OCI-M1 (cell line): Measurements from ENCODE around the gene UQCR11.
A peak's percentile ranks its signal among the peaks of the same experiment; 100 is the strongest.
"Not testable (repeated sequence)": the region's sequence is repeated elsewhere in the genome, so short reads cannot be mapped to it uniquely, and the experiment has no call there.

Experiments
- DNase-seq: peaks from one replicate; lab custom pipeline; 2025; lab: John Stamatoyannopoulos, UW

UQCR11 gene

DNA sequence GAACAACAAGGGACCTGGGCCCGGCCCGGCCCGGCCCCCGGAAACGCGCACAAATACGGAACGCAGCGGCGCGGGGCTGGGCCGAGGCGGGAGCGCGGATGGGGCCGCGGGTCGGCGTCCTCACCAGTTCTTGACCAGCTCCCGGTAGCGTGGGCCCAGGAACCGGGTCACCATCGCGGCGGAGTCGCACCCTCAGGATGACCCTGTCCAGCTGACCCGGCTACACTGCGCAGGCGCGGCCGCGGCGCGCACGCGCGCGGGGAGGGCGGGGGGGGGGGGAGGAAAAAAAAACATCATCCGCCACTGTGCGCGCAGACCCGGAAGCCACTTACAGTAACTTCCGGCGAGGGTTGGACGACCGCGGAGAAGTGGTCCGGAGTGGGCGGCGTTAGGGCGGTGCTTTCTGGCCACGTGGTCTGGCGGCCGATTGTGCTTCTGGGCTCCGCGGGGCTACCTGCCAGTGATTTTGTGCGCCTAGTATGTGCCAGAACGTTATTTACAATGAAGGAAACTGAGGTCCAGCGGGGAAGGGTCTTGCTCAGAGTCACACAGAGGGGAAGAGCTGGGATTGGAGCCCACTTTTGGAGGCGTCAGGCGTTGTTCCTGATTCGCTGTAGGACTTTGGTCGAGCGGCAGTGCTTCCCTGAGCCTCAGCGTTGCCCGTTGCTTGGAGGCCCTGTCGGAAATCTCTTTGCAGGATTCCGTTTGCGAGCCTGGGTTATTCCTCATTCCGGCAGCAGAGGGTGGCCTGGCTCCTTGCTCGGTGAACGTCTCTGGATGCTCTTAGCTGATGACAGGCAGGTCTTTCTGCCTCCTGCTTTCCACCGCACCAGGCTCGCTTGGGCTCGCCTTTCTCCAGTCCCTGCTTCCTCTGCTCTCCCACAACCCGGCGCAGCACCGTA, at the start of gene UQCR11:
Gene UQCR11, minus strand, starts transcription at position 227 of the 902 bp plus-strand sequence. Its CDS starts 53 bp downstream, at position 174.
- peak; percentile 94 for DNase-seq

DNA sequence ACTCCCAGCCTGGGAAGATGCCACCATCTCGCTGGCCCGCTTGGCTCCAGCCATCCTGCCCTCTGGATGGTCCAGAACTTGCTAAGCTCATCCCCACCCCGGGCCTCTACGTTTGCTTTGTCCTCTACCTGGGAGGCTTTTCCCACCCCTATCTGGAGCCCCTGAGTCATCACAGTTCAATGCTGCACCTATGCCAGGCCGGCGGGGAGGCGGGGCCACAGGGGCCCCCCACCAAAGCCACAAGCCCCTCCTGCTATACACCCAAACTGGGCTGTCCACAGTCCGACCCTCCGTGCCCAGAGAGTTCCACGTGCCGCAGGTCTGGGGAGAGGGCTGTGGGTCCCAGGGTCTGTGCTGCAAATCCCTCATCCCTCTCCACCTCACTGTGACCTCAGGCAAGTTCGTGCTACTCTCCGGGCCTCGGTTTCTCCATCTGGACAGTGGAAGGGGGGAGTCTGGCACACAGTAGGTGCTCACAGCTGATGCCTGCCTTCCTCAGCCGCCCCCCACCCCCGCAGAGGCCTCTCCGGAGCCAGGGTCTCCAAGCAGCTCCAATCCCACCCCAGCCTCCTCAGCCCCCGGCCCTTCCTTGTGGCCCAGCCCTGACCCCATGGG, 49.0 kb upstream of the UQCR11 start:
- no peak for DNase-seq

DNA sequence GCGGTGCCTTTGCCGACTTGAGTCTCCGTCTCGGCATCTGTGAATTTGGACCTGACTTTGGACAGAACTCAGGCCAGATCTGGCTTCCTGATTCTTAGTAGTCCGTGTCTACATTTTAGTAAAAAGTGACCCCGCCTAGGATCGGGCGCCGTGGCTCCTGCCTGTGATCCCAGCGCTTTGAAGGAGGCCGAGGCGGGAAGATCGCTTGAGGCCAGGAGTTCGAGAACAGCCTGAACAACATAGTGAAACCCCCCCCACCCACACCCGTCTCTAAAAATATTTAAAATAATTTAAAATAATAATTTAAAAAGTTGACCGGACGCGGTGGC, 48.0 kb upstream of the UQCR11 start:
- no peak for DNase-seq

DNA sequence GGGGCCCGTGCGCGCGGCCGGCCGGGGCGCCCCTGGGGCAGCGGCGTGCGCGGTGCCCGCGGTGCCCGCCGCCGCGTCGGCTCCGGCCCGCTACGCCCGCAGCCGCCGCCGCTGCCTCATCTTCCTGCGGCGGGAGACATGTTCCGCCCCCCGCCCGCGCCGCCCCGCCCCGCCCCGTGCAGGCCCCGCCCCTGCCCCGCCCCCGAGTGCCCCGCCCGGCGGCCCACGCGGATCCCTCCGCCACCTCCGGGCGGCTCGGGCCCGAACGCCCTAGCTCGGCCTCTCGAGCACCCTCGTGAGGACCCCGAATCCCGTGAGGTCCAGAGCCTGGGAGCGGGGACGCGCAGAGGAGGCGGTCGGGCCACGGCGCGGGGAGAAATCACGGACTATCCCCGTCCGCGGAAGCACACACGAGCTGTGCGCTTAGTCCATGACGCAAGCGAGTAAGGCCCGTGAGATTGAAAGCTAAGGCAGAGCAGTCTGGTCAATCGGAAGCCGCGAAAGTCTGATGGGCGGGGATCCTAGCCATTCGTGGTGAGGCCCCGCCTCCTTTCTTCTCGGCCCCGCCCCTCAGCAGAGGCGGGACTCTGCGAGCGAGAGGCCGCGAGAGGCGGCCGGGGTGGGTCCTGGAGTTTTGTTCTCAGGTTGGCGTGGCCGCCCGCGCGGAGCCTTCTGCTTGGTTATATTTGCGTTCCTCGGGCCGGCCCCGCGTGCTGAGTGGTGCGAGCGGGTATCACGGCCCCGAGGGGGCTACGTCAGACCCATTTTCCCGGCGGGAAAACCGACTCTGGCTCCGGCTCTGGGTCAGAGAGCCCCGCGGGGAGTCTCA, 47.4 kb upstream of the UQCR11 start, which contains the start of gene TCF3:
Gene TCF3, minus strand, starts transcription at position 145 of the 829 bp plus-strand sequence. CDS start 2,367 bp downstream, outside the sequence.
- DNase-seq, result peak; percentile 97

DNA sequence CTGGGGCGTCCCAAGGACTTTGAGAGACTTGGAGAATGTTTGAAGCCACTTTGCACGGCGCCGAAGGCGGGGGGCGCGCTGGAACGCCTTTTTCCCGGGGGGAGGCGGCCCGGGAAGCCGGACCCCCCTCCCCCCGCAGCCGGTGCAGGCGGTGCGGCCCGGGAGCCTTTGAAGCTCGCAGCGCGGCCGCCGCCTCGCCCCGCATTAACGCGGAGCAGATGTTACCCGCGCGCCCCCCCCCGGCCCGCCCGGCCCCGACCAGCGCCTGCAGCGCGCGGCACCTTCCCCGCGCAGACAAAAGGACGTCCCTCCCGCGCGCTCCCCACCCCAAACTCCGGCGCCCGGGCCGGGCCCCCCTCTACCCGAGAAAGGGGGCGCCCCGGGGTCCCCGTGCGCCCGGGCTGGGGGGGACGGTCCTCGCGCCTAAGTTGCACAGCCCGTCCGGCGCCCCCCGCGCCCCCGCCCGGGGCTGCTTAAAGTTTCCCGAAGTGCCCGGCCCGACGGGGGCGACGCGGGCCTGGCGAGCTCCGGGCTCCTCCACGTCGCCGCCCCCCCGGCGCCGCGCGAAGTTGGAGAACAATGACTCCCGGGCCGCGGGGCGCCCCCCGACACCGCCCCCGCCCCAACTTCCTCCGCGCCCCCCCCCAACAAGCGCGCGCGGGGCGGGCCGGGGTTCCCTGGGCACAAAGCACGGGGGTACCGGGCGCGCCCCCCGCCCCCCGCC, 46.5 kb upstream of the UQCR11 start:
- peak; percentile 52 for DNase-seq

DNA sequence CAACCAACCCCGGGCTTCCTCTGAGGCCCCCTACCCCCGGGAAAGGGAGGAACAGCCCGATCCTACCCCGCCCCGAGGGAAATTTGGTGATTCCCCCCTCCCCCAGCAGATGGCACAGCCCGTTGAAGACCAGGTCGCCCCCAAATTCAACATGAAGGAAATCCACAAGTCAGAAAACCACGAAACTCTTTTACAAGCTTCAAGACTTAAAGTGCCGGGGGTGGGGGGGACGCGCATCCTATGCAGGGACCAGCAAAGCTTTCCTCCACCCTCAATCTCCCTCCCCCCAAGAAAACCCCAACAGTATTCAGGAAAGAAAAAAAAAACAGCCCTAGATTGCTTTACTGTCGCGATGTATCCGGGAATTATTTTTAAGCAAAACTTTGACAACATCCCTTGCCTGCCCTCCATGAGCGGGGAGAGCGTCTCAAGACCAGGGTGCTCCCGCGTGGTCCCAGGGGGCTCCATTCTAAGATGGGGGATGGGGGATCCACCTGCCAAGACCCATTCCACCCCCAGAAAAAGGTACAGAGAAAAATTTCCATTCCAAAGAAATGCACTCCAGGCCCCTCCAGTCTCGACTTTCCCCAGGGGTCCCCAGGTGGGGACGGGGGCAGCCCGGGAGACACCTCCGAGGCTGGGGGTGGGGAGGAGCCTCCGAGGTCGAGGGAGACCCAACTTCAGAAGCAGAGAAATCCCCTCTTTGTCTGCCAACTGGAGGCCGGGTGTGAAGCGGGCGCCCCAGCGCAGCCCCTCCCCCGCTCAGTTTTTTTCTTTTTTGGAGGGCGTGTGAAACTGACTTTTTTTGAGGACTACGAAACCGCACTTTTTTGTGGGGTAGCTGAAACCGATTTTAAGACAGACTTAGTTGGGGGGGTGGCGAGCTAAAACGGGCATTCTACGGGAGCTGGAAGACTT, 45.6 kb upstream of the UQCR11 start:
- peak; percentile 52 for DNase-seq

DNA sequence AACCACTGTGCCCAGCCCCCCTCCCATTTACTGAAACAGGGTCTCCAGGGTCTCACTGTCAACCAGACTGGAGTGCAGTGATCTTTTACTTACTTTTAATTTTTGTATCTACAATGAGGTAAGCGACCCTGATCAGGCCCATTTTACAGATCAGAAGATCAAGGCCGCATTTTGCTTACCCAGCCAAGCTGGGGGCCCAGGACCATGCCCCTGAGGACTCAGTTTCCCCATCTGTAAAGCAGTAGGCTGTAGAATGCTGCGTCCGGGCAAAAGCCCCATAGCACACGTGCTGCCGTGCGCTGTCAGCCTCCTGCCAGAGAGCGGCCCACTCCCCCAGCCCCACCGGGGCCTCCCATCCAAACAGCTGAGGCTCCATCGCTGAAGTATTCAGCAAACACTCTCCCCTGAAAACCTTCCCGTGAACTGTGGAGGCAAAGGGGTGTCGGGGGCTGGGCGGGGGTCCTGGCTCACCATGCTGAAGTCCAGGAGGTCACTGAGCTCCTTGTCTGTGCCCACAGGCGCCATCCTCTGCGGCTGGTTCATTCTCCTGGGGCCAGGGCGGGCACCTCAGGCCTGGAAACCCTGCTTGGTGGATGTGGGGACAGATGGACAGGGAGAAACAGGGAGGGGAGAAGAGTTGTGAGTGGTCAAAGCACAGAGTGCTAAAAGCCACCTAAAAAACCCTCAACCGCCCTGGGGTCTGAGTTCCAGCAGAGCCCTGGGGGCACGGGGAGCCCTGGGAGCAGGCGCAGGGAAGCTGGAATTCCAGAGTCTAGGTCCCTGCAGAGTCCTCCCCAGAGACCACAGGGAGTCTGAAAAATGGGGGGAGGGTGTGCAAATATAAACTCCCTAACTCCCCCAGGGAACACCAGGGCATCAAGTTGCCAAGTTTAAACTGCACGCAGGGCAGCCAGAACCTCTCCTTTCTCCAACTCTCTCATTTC, 44.7 kb upstream of the UQCR11 start:
- DNase-seq, result no peak

DNA sequence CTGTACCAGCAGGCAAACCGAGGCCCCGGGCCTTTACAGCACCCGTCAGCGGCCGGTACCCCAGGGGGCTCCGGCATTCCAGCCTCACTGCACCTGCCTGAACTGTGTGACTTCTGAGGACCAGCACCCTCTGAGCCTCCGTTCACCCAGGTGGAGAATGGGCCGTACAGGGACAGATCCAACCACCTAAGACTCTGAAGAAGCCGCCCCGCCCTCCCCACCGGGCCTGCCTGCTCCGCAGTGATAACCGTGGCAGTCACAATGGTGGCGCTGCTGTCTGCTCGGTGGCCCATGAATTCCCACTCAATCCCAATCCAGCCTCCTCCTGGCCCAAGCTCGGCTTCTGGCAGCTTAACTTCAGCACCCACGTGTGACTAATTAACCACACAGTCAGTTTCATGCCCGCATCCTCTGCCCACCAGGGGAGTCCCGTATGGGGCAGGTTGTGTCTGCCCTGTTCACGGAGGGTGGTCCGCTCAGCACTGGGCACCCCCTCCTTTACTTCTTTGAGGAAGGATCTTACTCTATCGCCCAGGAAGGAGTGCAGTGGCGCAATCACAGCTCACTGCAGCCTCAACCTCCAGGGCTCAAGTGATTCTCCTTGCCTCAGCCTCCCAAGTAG, 43.8 kb upstream of the UQCR11 start:
- DNase-seq, result no peak

DNA sequence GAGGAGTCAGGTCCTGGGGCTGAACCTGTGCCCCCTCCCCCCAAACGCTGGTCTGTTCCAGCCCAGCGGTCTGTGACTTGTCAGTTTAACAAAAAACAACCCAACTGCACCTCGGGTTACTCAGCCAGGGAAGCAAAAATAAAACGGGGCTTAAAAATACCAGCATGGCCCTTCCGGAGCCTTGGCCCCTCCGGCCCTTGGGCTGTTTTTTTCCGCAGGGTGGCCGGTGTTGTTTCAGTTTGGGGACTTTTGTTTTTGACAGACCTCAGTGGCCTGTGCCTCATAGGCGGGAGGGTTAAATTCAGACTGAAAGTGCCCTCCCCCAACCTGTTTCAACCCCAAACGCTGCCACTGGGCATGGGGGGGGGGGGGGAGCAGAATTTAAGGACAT, 43.2 kb upstream of the UQCR11 start:
- DNase-seq, result no peak

DNA sequence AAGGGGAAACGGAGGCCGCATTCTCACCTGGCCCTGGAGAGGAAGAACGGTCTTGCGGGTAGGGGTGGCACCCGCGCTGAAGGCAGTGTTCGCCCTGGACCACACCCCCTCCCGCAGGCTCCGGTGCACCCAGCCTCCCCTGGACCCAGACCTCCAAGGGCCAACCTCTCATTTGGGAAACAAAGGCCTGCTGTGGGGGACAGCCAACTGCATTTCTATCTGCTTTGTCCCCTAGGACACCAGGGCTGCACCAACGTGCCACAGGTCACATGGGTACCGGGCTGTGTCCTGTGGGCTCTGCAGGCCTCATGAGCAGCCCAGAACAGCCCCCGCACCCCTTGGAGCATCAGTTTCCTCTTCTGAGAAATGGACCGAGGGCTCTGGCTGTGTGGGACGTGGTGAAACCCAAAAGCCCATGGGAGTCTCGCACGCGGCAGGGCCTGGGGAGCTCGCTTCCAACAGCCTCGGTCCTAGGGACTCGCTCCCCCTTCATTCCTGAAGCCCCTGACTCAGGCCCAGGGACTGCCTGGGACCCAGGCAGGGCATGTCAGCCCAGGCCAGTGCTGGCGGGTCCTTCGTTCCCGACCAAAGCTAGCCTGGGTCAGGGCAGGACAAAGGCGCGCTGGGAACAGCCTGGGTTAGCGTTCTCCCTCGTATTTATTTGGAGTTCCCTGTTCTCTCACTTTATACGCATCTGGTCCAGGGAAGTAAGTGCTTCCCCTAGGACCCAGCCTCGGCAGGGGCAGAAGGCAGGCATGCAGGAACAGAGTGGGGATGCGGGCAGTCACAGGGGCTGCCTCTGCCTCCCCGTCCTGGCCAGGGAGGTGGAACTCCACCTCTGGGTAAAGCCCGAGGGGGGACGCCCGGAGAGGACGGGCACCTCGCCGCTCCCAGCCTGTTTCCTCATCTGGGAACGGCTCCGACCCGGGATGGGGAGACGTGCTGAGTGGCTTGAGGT, 42.5 kb upstream of the UQCR11 start:
- no peak for DNase-seq

DNA sequence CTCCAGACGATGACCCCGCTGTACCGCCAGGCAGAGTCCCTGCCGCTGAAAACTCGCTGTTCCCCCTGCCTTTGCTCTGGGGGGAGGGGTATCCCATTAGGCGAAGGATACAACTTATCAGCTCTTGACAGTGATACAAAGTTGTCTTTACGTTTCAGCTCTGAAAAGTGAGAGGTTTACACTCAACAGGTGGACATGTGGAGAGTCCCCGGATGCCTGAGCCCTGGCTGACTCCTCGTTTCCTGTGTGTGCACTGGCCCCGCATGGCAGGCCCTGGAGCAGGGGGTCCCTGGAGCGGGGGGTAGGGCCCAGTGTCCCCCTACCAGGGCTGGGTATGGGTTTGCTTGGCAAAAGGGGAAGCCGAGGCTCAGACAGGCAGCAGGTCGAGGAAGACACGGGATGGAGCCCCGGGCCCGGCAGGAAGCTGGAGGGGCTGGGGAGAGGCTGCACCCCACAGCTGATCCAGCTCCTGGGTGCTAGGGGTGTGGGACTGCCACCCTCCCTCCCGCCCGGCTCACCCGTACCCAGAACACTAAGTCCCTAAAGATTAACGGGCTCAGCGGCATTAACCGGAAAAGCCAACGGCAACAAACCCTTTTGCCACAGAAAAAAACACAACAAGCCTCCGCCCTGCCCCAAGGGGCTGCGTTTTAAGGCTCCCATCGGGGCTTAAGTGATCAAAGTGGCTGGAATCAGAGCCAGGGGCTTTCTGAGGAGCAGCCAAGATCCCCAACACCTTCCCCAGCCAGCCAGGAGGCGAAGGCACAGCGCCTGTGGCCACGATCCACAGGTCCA, 41.6 kb upstream of the UQCR11 start:
- no peak for DNase-seq

DNA sequence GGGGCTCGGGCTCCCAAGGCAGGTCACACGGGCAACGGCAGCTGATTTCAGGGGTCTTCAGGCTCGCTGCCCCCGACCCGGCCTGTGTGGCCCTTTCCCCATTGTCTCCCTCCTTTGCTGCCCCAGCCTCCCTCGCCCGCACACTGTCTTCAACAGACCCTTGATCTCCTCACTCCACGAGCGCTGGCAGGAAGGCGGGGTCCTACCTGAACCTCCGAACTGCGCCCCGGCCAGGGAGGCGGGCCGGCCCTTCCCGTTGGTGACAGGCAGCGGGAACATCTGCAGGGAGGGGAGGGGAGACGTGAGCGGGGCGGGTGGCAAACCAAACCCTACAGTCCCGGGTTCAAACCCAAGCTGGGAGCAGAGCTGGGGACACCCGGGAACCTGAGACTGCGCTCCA, 40.9 kb upstream of the UQCR11 start:
- no peak for DNase-seq

DNA sequence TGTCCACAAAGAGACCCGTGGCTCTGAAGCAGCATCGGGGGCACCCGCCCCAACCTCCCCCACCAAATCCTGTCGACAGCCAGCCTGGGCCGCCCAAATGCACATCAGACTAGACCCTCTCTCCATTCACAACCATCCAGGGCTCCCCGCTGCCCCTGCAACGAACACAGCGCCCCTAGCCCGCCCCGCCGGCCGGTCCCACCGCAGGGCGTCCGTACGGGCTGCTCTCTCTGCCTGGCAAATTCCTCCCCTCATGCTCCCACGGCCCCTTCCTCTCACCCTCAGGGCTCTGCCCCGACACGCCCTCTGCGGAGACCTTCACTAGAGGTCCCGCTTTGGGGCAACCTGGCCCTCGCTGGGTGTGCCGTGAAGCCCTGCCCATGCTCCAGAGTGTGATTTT, 40.0 kb upstream of the UQCR11 start:
- no peak for DNase-seq

DNA sequence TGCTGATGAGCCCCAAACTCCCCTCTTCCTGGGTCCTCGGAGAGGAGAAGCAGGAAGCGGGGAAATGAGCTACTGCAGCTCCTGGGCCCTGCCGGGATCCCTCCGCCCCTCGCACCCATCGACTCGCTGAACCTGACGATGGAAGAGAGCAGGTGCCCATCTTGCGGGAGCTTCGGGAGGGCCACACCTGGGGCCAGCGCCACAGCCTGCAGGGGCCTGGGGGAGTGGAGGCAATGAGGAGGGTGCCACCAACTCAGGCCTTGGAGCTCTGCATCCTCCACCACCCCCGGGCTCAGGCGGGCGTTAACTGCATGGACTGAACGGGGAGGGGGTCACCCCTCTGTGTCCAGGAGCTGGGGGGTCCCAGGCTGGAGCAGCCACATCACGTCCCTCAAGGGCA, 38.8 kb upstream of the UQCR11 start:
- DNase-seq, result no peak

DNA sequence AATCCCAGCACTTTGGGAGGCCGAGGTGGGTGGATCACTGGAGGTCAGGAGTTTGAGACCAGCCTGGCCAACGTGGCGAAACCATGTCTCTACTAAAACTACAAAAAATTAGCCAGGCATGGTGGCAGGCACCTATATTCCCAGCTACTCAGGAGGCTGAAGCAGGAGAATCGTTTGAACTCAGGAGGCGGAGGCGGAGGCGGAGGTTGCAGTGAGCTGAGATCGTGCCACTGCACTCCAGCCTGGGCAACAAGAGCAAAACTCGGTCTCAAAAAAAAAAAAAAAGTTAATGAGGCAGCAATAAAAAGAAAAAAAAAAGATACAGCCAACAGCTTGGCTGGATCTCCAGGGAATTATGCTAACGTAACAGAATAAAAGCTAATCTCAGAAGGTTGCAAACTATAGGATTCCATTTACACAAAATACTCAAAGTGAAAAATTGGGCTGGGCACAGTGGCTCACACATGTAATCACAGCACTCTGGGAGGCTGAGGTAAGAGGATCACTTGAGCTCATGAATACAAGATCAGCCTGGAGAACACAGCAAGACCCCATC, 35.7 kb upstream of the UQCR11 start:
- DNase-seq, result not testable (repeated sequence)

DNA sequence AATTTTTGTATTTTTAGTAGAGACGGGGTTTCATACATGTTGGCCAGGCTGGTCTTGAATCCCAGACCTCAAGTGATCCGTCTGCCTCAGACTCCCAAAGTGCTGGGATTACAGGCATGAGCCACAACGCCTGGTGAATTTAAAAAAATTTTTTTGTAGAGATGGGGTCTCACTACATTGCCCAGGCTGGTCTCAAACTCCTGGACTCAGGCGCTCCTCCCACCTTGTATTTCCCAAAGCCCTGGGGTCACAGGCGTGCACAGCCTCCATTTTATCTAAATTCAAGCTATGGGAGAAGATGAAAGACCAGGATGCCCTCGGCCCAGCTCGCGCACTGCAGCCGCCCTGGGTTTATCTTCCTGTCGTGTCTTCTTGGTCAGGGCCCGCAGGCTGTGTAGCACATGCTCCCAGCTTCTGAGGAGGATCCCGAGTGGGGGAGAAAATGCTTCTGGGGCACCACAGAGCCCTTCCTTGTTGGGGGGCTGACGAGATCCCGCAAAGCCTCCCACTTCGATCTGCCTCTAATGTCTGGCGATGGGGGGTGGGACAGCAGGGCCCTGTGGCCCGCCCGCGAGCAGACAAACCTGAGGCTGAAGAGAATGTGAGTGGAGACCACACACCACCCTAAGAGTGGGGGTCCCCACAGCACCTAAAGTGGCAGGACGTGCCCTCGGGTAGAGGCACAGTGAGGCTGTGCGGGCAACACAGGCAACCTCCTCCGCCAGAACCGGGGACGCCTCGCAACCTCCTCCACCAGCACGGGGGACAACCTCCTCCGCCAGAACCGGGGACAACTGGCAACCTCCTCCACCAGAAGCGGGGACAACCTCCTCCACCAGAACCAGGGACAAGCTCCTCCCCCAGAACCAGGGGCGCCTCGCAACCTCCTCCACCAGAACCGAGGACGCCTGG, 31.3 kb upstream of the UQCR11 start:
- no peak for DNase-seq
